Activated T-helper 1 cell treated with Interleukin-2 at 50 U/mL for 16 hours (primary cell): Measurements from ENCODE around the gene MKX.
"Not testable (repeated sequence)": the region's sequence is repeated elsewhere in the genome, so short reads cannot be mapped to it uniquely, and the experiment has no call there.

ENCODE experiments used
- DNase-seq: peaks from one replicate; pipeline ENCODE4 v3.0.0-alpha.2; 2020; ENCODE audit warnings: low read depth

Gene MKX

GRCh38 chr10:27692663-27693062 lies 53.0 kb downstream of the MKX start:
- DNase-seq: no peak

- no peak for DNase-seq
These were observed 56.6 kb downstream of the MKX start for GRCh38 chr10:27688991-27689390.

- no peak for DNase-seq
These were observed 57.3 kb downstream of the MKX start for GRCh38 chr10:27688276-27688675.

- DNase-seq: no peak
These were observed 57.9 kb downstream of the MKX start for GRCh38 chr10:27687743-27688142.

GRCh38 chr10:27687326-27687725 lies 58.3 kb downstream of the MKX start:
- DNase-seq: no peak

GRCh38 chr10:27685681-27686080 lies 59.9 kb downstream of the MKX start:
- DNase-seq: no peak

GRCh38 chr10:27683226-27683625 lies 62.4 kb downstream of the MKX start:
- no peak for DNase-seq

GRCh38 chr10:27681795-27682194 lies 63.8 kb downstream of the MKX start:
- not testable (repeated sequence) for DNase-seq

GRCh38 chr10:27680691-27681605 lies 64.7 kb downstream of the MKX start:
- no peak for DNase-seq

- no peak for DNase-seq
These were observed 65.5 kb downstream of the MKX start for GRCh38 chr10:27680006-27680557.

GRCh38 chr10:27679369-27679912 lies 66.2 kb downstream of the MKX start:
- DNase-seq: no peak

- no peak for DNase-seq
These were observed 67.5 kb downstream of the MKX start for GRCh38 chr10:27678166-27678565.

- DNase-seq: no peak
These were observed 72.6 kb downstream of the MKX start for GRCh38 chr10:27673065-27673464.

GRCh38 chr10:27671821-27672220 lies 73.8 kb downstream of the MKX start:
- DNase-seq: no peak

GRCh38 chr10:27664461-27664860 lies 81.2 kb downstream of the MKX start:
- DNase-seq: no peak

- no peak for DNase-seq
These were observed 82.0 kb downstream of the MKX start for GRCh38 chr10:27663621-27664020.

GRCh38 chr10:27661514-27662286 lies 83.9 kb downstream of the MKX start:
- DNase-seq: no peak

- DNase-seq: no peak
These were observed 84.9 kb downstream of the MKX start for GRCh38 chr10:27660711-27661110.

- DNase-seq: no peak
These were observed 85.4 kb downstream of the MKX start for GRCh38 chr10:27660268-27660667.

- no peak for DNase-seq
These were observed 85.8 kb downstream of the MKX start for GRCh38 chr10:27659786-27660185.

GRCh38 chr10:27658788-27659187 lies 86.8 kb downstream of the MKX start:
- no peak for DNase-seq

- DNase-seq: no peak
These were observed 90.3 kb downstream of the MKX start for GRCh38 chr10:27655296-27655695.

GRCh38 chr10:27654284-27654683 lies 91.3 kb downstream of the MKX start:
- no peak for DNase-seq
